Mononuclear cell (primary cell): ENCODE data around the gene RPL12. TPM values are rescaled to one million over a fixed set of nuclear protein-coding genes. Genes with fewer than 3 reads are reported as not detected.

Experiments used
- H3K27me3 ChIP-seq: 2 replicates; pipeline ENCODE4 v1.6.0; 2011; ENCODE audit warnings: low read length, control low read depth; ENCODE audit not compliant: insufficient read depth
- H3K4me1 ChIP-seq: 2 replicates; pipeline ENCODE4 v1.5.1; 2011; ENCODE audit warnings: mild to moderate bottlenecking, low read length, control low read depth; ENCODE audit not compliant: insufficient read depth
- H3K4me3 ChIP-seq: 2 replicates; pipeline ENCODE4 v1.5.1; 2011; ENCODE audit warnings: mild to moderate bottlenecking, low read length, moderate library complexity
- H3K9me3 ChIP-seq: 2 replicates; pipeline ENCODE4 v1.5.1; 2011; ENCODE audit warnings: low read depth, mild to moderate bottlenecking, control low read depth, low read length
- total RNA-seq: library from RNA; depleted of rRNA; stranded (reverse); fragments of >200 nt; gene quantifications from one replicate; pipeline ENCODE4 v1.2.3, GENCODE V29; 2012

RPL12 gene
- total RNA-seq, 1 donor: 2,145 TPM

GRCh38 chr9:127407492-127407843 lies 43.7 kb downstream of the RPL12 start:
- Histone ChIP-seq H3K4me3 (no peak overlapping the region), H3K4me1 (peaks cover 14% of the 10 kb centered on the region), H3K9me3 (no peaks in the 10 kb centered on the region), H3K27me3 (no peaks in the 10 kb centered on the region)

- peaks cover 9% of the 10 kb centered on the region for H3K4me1 ChIP-seq
- no peaks in the 10 kb centered on the region for H3K9me3 ChIP-seq
- no peak overlapping the region for H3K4me3 ChIP-seq
- H3K27me3 ChIP-seq: no peaks in the 10 kb centered on the region
Observed at GRCh38 chr9:127406799-127407491, 44.3 kb downstream of the RPL12 start.

GRCh38 chr9:127405344-127406125 lies 45.7 kb downstream of the RPL12 start:
- H3K4me1 ChIP-seq: peaks cover 2% of the 10 kb centered on the region
- H3K27me3 ChIP-seq: no peaks in the 10 kb centered on the region

GRCh38 chr9:127404631-127405030 lies 46.6 kb downstream of the RPL12 start:
- no peaks in the 10 kb centered on the region for H3K4me1 ChIP-seq
- H3K27me3 ChIP-seq: no peaks in the 10 kb centered on the region

More at GRCh38 chr9:127405344-127406125, 45.7 kb downstream of the RPL12 start:
- Histone ChIP-seq H3K4me3 (no peak overlapping the region), H3K9me3 (no peaks in the 10 kb centered on the region)

GRCh38 chr9:127403507-127404192 lies 47.6 kb downstream of the RPL12 start:
- Histone ChIP-seq H3K9me3 (no peaks in the 10 kb centered on the region), H3K27me3 (no peaks in the 10 kb centered on the region)

More at GRCh38 chr9:127404631-127405030, 46.6 kb downstream of the RPL12 start:
- H3K9me3 ChIP-seq: no peaks in the 10 kb centered on the region
- H3K4me3 ChIP-seq: no peak overlapping the region

GRCh38 chr9:127402401-127403090 lies 48.7 kb downstream of the RPL12 start:
- peaks cover 2% of the 10 kb centered on the region for H3K27me3 ChIP-seq
- peaks cover 11% of the 10 kb centered on the region for H3K4me1 ChIP-seq
- H3K9me3 ChIP-seq: no peaks in the 10 kb centered on the region
- H3K4me3 ChIP-seq: no peak overlapping the region

More at GRCh38 chr9:127403507-127404192, 47.6 kb downstream of the RPL12 start:
- H3K4me1 ChIP-seq: no peaks in the 10 kb centered on the region
- H3K4me3 ChIP-seq: no peak overlapping the region

GRCh38 chr9:127399736-127400269 lies 51.4 kb downstream of the RPL12 start:
- Histone ChIP-seq H3K27me3 (peaks cover 12% of the 10 kb centered on the region), H3K9me3 (no peaks in the 10 kb centered on the region), H3K4me3 (no peak overlapping the region), H3K4me1 (peaks cover 17% of the 10 kb centered on the region)

GRCh38 chr9:127398715-127399400 lies 52.3 kb downstream of the RPL12 start:
- Histone ChIP-seq H3K4me1 (peaks cover 17% of the 10 kb centered on the region), H3K27me3 (peaks cover 15% of the 10 kb centered on the region)

GRCh38 chr9:127398275-127398647 lies 52.9 kb downstream of the RPL12 start:
- Histone ChIP-seq H3K4me3 (no peak overlapping the region), H3K9me3 (no peaks in the 10 kb centered on the region), H3K4me1 (peaks cover 17% of the 10 kb centered on the region), H3K27me3 (peaks cover 15% of the 10 kb centered on the region)

More at GRCh38 chr9:127398715-127399400, 52.3 kb downstream of the RPL12 start:
- Histone ChIP-seq H3K9me3 (no peaks in the 10 kb centered on the region), H3K4me3 (no peak overlapping the region)

Other genes with a start within 250 kb of the RPL12 start
- gene GARNL3, start 186.6 kb downstream of the RPL12 start, total RNA-seq: 1.0 TPM
- gene SLC2A8, start 54.2 kb downstream of the RPL12 start, total RNA-seq: 2.2 TPM
- gene ZNF79, start 27.0 kb downstream of the RPL12 start, total RNA-seq: 9.7 TPM
- 6.8 TPM for gene LRSAM1, start 104 bp upstream of the RPL12 start, total RNA-seq
- 2.0 TPM for gene STXBP1, start 160.9 kb upstream of the RPL12 start, total RNA-seq